BJ (cell line): ENCODE results near the gene RNASE7. TPM values are rescaled to one million over a fixed set of nuclear protein-coding genes. Genes with fewer than 3 reads are reported as not detected.

Experiments used
- CTCF ChIA-PET: fragments of 350-600 bp; formaldehyde crosslinking; extraction: SDS; loops from one replicate; lab custom pipeline; 2021; ENCODE audit warnings: antibody characterized with exemption, inconsistent platforms; lab: Yijun Ruan, JAX
- POLR2A ChIA-PET: fragments of 300-600 bp; sonication (Branson Sonifier 250); formaldehyde crosslinking; extraction: SDS; loops from one replicate; lab custom pipeline; 2021; ENCODE audit warnings: antibody characterized with exemption; lab: Charles Lee
- DNase-seq: peaks from one replicate; pipeline ENCODE4 v3.0.0-alpha.2; 2011; ENCODE audit warnings: low read depth
- H3K27me3 ChIP-seq: 2 replicates; pipeline ENCODE4 v1.6.0; 2011; ENCODE audit warnings: low read length; ENCODE audit not compliant: control insufficient read depth, insufficient read depth
- H3K36me3 ChIP-seq: 2 replicates; pipeline ENCODE4 v1.5.1; 2011; ENCODE audit warnings: low read length; ENCODE audit not compliant: control insufficient read depth, insufficient read depth
- H3K4me3 ChIP-seq: 2 replicates; pipeline ENCODE4 v1.5.1; 2011; ENCODE audit warnings: low read depth, mild to moderate bottlenecking, control low read depth, low read length
- polyA plus RNA-seq: library from polyadenylated mRNA; depleted of rRNA; stranded (reverse); fragments of >200 nt; gene quantifications from 2 replicates; pipeline ENCODE4 v1.2.3, GENCODE V29; 2011
- TF ChIP-seq, protein P1 (sequence below): IDR thresholded peaks from 2 replicates; pipeline ENCODE4 v1.5.1; 2011; ENCODE audit warnings: low read depth, mild to moderate bottlenecking, control low read depth, inconsistent platforms, low read length, moderate library complexity; ENCODE audit not compliant: insufficient read depth

RNASE7 gene
- polyA plus RNA-seq, 1 experiment, result not detected

DNA sequence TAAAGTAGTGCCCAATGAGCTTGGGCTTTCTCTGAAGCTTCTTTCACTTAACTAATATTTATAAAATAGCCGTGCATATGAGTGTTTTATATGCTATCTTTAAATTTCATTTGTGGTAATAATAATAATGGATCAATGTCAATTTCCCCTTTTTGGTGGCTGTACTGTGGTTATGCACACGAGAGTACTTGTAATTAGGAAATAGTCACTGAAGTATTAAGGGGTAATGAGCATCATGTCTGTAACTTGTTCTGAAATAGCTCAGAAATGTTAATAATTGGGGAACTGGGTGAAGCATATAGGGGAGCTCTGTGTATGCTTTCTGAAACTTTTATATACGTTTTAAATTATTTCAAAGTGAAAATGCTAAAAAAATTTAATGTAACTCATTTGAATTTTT, 8.4 kb downstream of the RNASE7 start:
- POLR2A ChIA-PET, result no interaction called here
- H3K36me3 ChIP-seq, result no peaks in the 10 kb centered on the region
- CTCF ChIA-PET, result interaction anchor here (0.7 to 1.9 kb wide), 3 partner anchors 10 to 18 kb away, joined by 3 to 5 read pairs (median 5); no protein-coding TSS in a partner anchor
- H3K27me3 ChIP-seq, result no peaks in the 10 kb centered on the region
- no peak for DNase-seq
- TF ChIP-seq, protein P1, sequence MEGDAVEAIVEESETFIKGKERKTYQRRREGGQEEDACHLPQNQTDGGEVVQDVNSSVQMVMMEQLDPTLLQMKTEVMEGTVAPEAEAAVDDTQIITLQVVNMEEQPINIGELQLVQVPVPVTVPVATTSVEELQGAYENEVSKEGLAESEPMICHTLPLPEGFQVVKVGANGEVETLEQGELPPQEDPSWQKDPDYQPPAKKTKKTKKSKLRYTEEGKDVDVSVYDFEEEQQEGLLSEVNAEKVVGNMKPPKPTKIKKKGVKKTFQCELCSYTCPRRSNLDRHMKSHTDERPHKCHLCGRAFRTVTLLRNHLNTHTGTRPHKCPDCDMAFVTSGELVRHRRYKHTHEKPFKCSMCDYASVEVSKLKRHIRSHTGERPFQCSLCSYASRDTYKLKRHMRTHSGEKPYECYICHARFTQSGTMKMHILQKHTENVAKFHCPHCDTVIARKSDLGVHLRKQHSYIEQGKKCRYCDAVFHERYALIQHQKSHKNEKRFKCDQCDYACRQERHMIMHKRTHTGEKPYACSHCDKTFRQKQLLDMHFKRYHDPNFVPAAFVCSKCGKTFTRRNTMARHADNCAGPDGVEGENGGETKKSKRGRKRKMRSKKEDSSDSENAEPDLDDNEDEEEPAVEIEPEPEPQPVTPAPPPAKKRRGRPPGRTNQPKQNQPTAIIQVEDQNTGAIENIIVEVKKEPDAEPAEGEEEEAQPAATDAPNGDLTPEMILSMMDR, result no peak
- H3K4me3 ChIP-seq, result no peak overlapping the region

DNA sequence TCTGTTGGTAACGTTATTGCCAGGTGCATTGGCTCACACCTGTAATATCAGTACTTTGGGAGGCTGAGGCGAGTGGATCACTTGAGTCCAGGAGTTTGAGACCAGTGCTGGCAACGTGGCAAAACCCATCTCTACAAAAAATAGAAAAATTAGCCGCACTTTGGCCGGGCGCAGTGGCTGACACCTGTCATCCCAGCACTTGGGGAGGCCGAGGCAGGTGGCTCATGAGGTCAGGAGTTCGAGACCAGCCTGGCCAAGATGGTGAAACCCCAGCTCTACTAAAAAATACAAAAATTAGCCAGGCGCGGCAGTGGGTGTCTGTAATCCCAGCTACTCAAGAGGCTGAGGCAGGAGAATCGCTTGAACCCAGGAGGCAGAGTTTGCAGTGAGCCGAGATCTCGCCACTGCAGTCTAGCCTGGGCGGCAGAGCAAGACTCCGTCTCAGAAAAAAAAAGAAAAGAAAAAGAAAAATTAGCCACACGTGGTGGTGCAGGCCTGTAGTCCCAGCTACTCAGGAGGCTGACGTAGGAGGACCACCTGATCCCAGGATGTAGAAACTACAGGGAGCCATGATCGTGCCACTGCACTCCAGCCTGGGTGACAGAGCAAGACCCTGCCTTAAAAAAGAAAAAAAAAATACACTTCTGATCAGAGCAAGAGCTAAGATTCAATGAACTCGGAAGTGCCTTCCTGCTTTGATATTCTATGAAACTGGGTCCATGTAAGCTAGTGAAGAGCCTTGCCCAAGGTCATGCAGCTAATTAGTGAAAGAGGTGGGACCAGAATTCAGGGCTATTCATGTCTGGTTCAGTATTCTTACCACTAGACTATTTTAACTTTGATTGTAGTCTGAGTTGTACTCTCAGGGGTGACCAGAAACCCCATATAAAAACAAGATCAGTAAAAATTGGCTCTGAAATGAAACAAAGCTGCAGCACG, 11.3 kb downstream of the RNASE7 start:
- no peaks in the 10 kb centered on the region for H3K27me3 ChIP-seq
- no peaks in the 10 kb centered on the region for H3K36me3 ChIP-seq
- no peak overlapping the region for H3K4me3 ChIP-seq
- TF ChIP-seq, protein P1, result no peak
- POLR2A ChIA-PET, result no interaction called here
- no peak for DNase-seq
- CTCF ChIA-PET, result interaction anchor here (1.4 to 1.7 kb wide), 3 partner anchors 39 to 82 kb away, joined by 4 to 6 read pairs (median 5); no protein-coding TSS in a partner anchor

DNA sequence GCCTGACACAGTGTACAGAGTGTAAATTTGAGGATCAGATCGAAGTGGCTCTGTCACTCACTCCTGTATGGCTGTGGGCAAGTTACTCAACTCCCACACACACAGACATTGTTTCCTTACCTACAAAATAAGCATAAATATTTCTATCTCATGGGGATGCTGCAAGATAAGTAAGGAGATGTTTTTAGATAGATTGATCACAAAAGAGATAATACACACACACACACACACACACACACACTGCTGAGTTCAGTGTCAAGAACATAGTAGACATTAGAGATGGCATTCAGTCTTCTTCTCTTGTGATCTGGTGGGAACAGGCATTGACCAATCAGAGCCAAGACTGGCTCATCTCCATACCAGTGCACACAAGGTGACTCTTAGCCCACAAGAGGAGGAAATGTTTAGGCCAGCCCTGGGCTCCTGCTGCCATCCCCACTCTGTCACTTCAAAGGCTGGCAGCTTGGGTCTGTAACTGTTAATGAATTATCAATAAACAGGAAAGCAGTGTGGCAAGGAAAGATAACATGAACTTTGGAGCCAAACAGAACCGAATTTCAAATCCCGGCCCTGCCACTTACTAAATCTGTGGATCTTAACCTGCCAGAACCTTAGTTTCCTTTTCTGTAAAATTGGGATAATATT, 12.1 kb downstream of the RNASE7 start:
- TF ChIP-seq, protein P1, result no peak
- ChIA-PET CTCF (interaction anchor here (1.4 to 1.7 kb wide), 3 partner anchors 40 to 83 kb away, joined by 4 to 6 read pairs (median 5); no protein-coding TSS in a partner anchor), POLR2A (no interaction called here)
- Histone ChIP-seq H3K36me3 (no peaks in the 10 kb centered on the region), H3K4me3 (no peak overlapping the region), H3K27me3 (no peaks in the 10 kb centered on the region)
- DNase-seq, result no peak

DNA sequence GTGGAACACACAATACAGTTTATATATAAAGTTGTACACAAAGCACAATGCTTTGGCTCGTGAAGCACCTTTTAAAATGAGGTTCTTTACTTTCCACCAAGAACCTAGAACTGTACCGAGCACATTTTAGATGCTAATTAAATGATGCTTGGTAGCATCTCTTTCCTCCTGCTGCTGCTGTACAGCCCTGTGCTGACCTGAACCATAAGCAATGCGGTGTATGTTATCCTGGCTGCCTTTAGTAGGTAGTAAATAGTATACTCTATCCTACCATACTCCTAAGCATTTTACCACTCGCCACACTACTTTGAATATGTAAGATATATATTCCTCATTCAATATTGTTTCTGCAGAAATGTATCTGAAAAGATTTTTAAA, 12.6 kb downstream of the RNASE7 start:
- no peaks in the 10 kb centered on the region for H3K36me3 ChIP-seq
- H3K27me3 ChIP-seq, result no peaks in the 10 kb centered on the region
- POLR2A ChIA-PET, result no interaction called here
- TF ChIP-seq, protein P1, result no peak
- DNase-seq, result no peak
- H3K4me3 ChIP-seq, result no peak overlapping the region
- CTCF ChIA-PET, result no interaction called here

DNA sequence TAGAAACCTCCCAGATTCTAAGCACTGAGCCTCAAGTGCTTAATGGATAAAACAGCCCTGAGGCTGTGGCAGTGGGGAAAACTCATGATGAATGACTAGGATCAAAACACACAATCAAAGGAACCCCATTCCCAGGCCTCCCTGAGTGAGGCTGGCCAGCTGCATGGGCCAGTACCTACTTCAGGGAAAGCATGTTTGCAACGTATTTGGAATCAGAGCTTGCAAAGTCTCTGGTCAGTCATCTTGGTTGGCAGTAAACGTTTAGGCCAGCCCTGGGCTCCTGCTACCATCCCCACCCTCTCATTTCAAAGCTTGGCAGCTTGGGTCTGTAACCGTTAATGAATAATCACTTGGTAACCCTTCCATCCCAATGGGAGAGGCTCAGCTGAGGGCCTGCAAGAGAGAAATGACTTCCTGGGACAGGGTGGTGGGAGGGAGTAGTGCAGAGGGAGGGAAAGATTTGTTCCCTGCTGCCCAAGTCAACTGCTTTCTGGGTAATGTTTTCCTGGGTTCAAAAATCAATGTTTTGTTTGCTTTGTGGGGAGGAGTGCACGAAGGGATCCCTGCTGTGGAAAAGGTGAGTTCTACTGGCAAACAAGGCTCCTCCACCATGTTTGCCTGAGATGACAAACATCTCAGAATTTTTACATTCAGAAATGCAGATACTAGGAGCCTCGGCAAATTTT, 13.4 kb downstream of the RNASE7 start:
- no peak for DNase-seq
- Histone ChIP-seq H3K27me3 (no peaks in the 10 kb centered on the region), H3K36me3 (no peaks in the 10 kb centered on the region), H3K4me3 (no peak overlapping the region)
- ChIA-PET CTCF (interaction anchor here (0.7 to 3.3 kb wide), 5 partner anchors 11 to 48 kb away, joined by 3 to 18 read pairs (median 9); no protein-coding TSS in a partner anchor), POLR2A (no interaction called here)
- TF ChIP-seq, protein P1, result no peak
